IPS DF 6.9 (cell line): ENCODE data around the gene LSM14A.
"Not testable (repeated sequence)": the region's sequence is repeated elsewhere in the genome, so short reads cannot be mapped to it uniquely, and the experiment has no call there.

Experiments used
- DNase-seq: peaks from one replicate; pipeline ENCODE4 v3.0.0-alpha.2; 2013; ENCODE audit warnings: low read depth, low spot score
- H3K27ac ChIP-seq: one replicate; pipeline ENCODE4 v1.5.1; 2013; ENCODE audit warnings: low read length, control low read depth
- H3K27me3 ChIP-seq: 2 replicates; pipeline ENCODE4 v1.6.1; 2013; ENCODE audit warnings: mild to moderate bottlenecking, low read length; ENCODE audit not compliant: control insufficient read depth, insufficient read depth
- H3K36me3 ChIP-seq: 2 replicates; pipeline ENCODE4 v1.6.1; 2013; ENCODE audit warnings: low read length; ENCODE audit not compliant: control insufficient read depth, insufficient read depth
- H3K4me1 ChIP-seq: 2 replicates; pipeline ENCODE4 v1.6.1; 2013; ENCODE audit warnings: low read length; ENCODE audit not compliant: control insufficient read depth, insufficient read depth
- H3K4me3 ChIP-seq: 2 replicates; pipeline ENCODE4 v1.5.1; 2013; ENCODE audit warnings: mild to moderate bottlenecking, low read length
- H3K9me3 ChIP-seq: 2 replicates; pipeline ENCODE4 v1.6.1; 2013; ENCODE audit warnings: low read length, inconsistent platforms; ENCODE audit not compliant: control insufficient read depth, insufficient read depth
- WGBS: extraction: QIAGEN DNeasy Blood & Tissue Kit; methylation state at CpG from one replicate; pipeline ENCODE4 v1.1.7; 2013; ENCODE audit warnings: mixed read lengths, missing lambda C conversion rate; ENCODE audit not compliant: insufficient read length, insufficient coverage; 5-methylcytosine and 5-hydroxymethylcytosine counted together

LSM14A gene

GRCh38 chr19:34237939-34238338, 65.6 kb downstream of the LSM14A start:
- WGBS, result no CpG with 5 or more reads among the region's 4 CpGs
- Histone ChIP-seq H3K4me1 (0 out of 2 replicates have a peak, but pooled peaks cover 2% of the 10 kb centered on the region), H3K27ac (no peak overlapping the region), H3K36me3 (no peaks in the 10 kb centered on the region), H3K4me3 (no peak overlapping the region), H3K9me3 (no peaks in the 10 kb centered on the region), H3K27me3 (no peaks in the 10 kb centered on the region)
- DNase-seq, result no peak

GRCh38 chr19:34241513-34242337, 69.4 kb downstream of the LSM14A start:
- WGBS, result no CpG with 5 or more reads among the region's 13 CpGs
- H3K36me3 ChIP-seq, result no peaks in the 10 kb centered on the region
- peak; percentile 55 for DNase-seq
- no peaks in the 10 kb centered on the region for H3K27me3 ChIP-seq
- no peaks in the 10 kb centered on the region for H3K4me1 ChIP-seq
- H3K4me3 ChIP-seq, result no peak overlapping the region
- no peaks in the 10 kb centered on the region for H3K9me3 ChIP-seq
- H3K27ac ChIP-seq, result no peak overlapping the region

DNA sequence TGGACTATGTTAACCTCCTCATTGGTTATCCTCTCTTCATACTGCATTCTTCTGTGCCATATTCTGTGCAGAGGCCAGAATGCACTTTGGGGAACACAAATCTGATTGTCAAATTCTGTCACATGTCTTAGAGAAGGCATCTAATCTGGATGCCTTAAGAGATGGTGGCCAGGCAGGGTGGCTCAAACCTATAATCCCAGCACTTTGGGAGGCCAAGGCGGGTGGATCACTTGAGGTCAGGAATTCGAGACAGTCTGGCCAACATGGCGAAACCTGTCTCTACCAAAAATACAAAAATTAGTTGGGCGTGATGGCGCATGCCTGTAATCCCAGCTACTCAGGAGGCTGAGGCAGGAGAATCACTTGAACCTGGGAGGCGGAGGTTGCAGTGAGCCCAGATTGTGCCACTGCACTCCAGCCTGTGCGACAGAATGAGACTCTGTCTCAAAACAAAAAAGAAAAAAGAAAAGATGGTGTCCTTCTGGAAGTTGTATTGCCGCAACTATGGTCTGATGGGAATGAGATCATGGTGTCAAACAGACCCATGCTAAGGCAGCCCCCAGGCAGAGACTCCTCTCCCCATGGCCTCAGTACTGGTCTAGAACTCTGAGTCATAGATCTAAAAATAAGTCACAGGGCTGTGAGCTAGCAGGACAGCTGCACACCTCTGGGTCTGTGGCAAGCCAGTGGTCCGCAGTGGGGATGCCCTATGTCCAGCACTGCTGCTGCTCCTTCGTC, 71.0 kb downstream of the LSM14A start:
- not testable (repeated sequence) for H3K4me3 ChIP-seq, H3K36me3 ChIP-seq, DNase-seq, H3K27me3 ChIP-seq, H3K27ac ChIP-seq, H3K4me1 ChIP-seq, H3K9me3 ChIP-seq
- no CpG with 5 or more reads among the region's 10 CpGs for WGBS

- Histone ChIP-seq H3K27ac (no peak overlapping the region), H3K4me3 (no peak overlapping the region), H3K36me3 (no peaks in the 10 kb centered on the region), H3K4me1 (no peaks in the 10 kb centered on the region), H3K9me3 (no peaks in the 10 kb centered on the region), H3K27me3 (no peaks in the 10 kb centered on the region)
- no peak for DNase-seq
- no CpG with 5 or more reads among the region's 17 CpGs for WGBS
Observed at GRCh38 chr19:34243876-34244578, 71.7 kb downstream of the LSM14A start.

DNA sequence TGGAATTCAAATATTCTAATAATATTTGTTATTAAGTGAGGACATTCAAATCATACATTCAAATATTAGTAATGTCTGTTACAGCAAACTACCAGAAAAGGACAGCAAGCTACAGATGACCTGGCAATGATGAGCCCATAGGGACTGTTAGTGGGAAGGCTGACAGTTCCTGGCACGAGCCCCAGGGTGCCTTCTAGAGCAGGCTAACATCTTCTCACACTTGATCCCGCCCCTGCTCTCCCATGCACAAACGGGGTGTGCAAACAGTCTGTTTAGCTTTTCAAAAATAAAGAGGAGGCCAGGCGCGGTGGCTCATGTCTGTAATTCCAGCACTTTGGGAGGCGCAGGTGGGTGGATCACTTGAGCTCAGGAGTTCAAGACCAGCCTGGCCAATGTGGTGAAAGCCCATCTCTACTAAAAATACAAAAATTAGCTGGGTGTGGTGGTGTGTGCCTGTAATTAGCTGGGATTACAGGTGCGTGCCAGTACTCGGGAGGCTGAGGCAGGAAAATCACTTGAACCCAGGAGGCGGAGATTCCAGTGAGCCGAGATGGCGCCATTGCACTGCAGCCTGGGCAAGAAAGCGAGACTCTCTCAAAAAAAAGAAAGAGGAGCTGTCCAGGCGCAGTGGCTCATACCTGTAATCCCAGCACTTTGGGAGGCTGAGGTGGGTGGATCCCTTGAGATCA, 72.5 kb downstream of the LSM14A start:
- H3K4me1 ChIP-seq, result no peaks in the 10 kb centered on the region
- WGBS, result no CpG with 5 or more reads among the region's 13 CpGs
- no peak for DNase-seq
- no peaks in the 10 kb centered on the region for H3K9me3 ChIP-seq
- H3K36me3 ChIP-seq, result no peaks in the 10 kb centered on the region
- no peaks in the 10 kb centered on the region for H3K27me3 ChIP-seq
- H3K27ac ChIP-seq, result no peak overlapping the region
- H3K4me3 ChIP-seq, result no peak overlapping the region

DNA sequence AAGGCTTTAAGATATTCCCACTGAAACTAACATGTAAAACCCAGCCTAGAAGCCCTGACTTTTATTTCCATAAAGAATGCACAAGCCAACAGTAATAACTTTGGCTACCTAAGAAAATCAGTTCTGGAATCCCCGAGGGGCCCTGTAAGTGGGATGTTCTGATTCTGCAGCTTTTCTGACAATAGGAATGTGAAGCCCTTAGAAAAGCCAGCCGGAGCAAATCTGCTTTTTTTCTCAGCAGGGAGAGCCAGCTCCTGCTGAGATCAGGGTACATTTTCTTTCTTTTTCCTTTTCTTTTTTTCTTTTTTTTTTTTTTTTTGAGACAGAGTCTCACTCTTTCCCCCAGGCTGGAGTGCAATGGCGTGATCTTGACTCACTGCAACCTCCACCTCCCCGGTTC, 74.0 kb downstream of the LSM14A start:
- Histone ChIP-seq H3K4me3 (no peak overlapping the region), H3K4me1 (no peaks in the 10 kb centered on the region), H3K27ac (no peak overlapping the region), H3K27me3 (no peaks in the 10 kb centered on the region), H3K9me3 (no peaks in the 10 kb centered on the region), H3K36me3 (no peaks in the 10 kb centered on the region)
- no peak for DNase-seq
- no CpG with 5 or more reads among the region's 4 CpGs for WGBS

DNA sequence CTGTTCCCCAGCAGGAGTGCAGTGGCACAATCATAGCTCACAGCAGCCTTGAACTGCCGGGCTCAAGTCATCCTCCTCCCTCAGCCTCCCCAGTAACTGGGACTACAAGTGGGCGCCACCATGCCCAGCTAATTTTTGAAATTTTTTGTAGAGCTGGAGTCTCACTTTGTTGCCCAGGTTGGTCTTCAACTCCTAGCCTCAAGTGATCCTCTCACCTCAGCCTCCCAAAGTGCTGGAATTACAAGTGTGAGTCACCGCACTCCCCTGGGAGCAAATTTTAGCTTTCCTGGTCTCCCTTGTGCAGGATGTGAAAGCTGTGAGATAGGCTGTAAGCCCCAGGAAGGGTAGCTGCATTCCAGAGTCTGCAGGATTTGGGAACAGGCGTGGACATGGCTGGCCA, 76.6 kb downstream of the LSM14A start:
- Histone ChIP-seq H3K27me3 (no peaks in the 10 kb centered on the region), H3K36me3 (no peaks in the 10 kb centered on the region), H3K4me1 (no peaks in the 10 kb centered on the region), H3K9me3 (no peaks in the 10 kb centered on the region), H3K27ac (no peak overlapping the region), H3K4me3 (no peak overlapping the region)
- no CpG with 5 or more reads among the region's 4 CpGs for WGBS
- no peak for DNase-seq

DNA sequence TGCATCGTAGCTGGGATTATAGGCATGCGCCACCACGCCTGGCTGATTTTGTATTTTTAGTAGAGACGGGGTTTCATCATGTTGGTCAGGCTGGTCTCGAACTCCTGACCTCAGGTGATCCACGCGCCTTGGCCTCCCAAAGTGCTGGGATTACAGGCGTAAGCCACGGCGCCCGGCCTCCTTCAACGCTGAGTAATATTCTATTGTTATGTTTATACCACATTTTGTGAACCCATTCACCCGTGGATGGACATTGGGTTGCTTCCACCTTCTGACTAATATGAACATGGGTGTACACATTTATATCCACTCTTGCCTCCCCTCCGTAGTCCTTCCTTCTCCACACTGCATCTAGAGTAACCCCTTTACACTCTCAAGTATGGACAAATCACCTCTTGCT, 80.9 kb downstream of the LSM14A start:
- H3K4me1 ChIP-seq, DNase-seq, H3K4me3 ChIP-seq, H3K9me3 ChIP-seq, H3K27ac ChIP-seq, H3K36me3 ChIP-seq, H3K27me3 ChIP-seq: not testable (repeated sequence)
- WGBS, result no CpG with 5 or more reads among the region's 14 CpGs

- no CpG with 5 or more reads among the region's 17 CpGs for WGBS
- H3K9me3 ChIP-seq, H3K27me3 ChIP-seq, H3K36me3 ChIP-seq, DNase-seq, H3K27ac ChIP-seq, H3K4me1 ChIP-seq: not testable (repeated sequence)
- H3K4me3 ChIP-seq, result peak overlapping the region; percentile 90; the same call in 1 of the 2 replicates
Observed at GRCh38 chr19:34253681-34254045, 81.4 kb downstream of the LSM14A start.

DNA sequence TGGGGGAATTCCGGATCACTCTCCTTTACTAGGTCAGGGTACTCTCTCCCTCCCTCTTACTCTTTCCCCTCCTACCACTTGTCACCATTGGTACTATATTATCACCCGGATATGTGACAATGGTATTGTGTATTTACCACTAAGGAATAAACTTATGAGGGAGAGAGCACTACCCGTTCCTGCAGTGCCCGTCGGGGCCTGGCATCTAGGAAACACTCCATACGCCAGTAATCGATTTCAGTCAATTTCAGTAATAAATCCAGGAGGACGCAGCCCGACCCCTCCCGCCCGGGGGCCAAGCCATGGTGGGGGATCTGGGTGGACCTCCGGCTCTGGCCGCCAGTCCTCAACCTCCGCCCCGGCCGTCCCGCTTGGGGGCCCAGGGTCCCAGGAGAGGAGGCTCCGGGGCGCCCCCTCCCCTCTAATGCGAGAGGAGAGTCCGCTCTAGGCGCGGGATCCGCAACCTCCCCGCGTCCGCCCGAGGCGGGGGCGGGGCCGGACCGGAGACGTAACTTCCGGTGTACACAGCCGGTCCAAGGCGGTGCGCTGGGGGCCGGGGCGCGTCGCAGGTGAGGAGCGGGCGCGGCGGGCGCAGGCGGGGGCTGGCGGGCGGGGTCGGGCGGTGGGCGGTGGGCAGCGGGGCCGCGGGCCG, 81.9 kb downstream of the LSM14A start, which contains the start of gene GARRE1:
TSS of gene GARRE1 (plus strand) at position 509 of the 652 bp plus-strand sequence. CDS start 45,920 bp downstream, outside the sequence.
- no peaks in the 10 kb centered on the region for H3K9me3 ChIP-seq
- whole genome bisulfite sequencing, result no CpG with 5 or more reads among the region's 56 CpGs
- no peak within 1 kb of the TSS for H3K27ac ChIP-seq
- H3K36me3 ChIP-seq, result no peaks in the 10 kb centered on the region
- H3K4me3 ChIP-seq, result peak within 1 kb of the TSS; percentile 90
- no peaks in the 10 kb centered on the region for H3K4me1 ChIP-seq
- DNase-seq, result peak; percentile 41
- no peaks in the 10 kb centered on the region for H3K27me3 ChIP-seq
